ENCODE results near the gene MUS81. TPM values are rescaled to one million over a fixed set of nuclear protein-coding genes. Genes with fewer than 3 reads are reported as not detected.

Gene MUS81
- total and polyA plus RNA-seq, 9 of the 15 experiments (the other 6 are each of a cell fraction or from before 2014, with no cell fraction given) = 13.4 to 118 (median 53.7) TPM

GRCh38 chr11:65912845-65913244, 52.6 kb downstream of the MUS81 start:
- Histone ChIP-seq H3K9me3 (replicated peaks; ENCODE audit: control insufficient read depth, insufficient read depth, low read depth, low read length) (no peaks in the 10 kb centered on the region), H3K4me1 (replicated peaks in 1 of 2; ENCODE audit: control insufficient read depth in 2 of 2, insufficient read depth in 2 of 2, low read length in 2 of 2) (peaks cover 40 to 51% of the 10 kb centered on the region in 2 experiments), H4K20me1 (replicated peaks; ENCODE audit: control insufficient read depth, insufficient read depth, low read length) (no peaks in the 10 kb centered on the region), H3K27ac (ENCODE audit: extremely low read depth, low read depth, low read length) (peak overlapping the region; percentile 39; the same call in 2 of the 3 replicates), H2AFZ (ENCODE audit: low read depth, low read length) (no peak overlapping the region), H3K4me3 (no peak overlapping the region), H3K27me3 (ENCODE audit: control insufficient read depth in 2 of 2, insufficient read depth in 2 of 2, low read length in 2 of 2) (no peaks in the 10 kb centered on the region), H3K9ac (ENCODE audit: insufficient read depth in 1 of 2, low read depth in 2 of 2, low read length in 2 of 2) (peak overlapping the region; percentile 18 to 60; a peak in 2 of 4 replicates), H3K9me1 (ENCODE audit: control insufficient read depth, insufficient read depth, low read length) (no peaks in the 10 kb centered on the region), H3K4me2 (ENCODE audit: insufficient read depth, low read length) (no peak overlapping the region), H3K79me2 (ENCODE audit: control insufficient read depth, insufficient read depth, low read length) (peaks cover 11% of the 10 kb centered on the region), H3K36me3 (ENCODE audit: control insufficient read depth, insufficient read depth, low read length) (peaks cover 11% of the 10 kb centered on the region; the same call in 1 of the 3 replicates)
- DNase-seq (ENCODE audit: extremely low read depth in 1 of 4, low spot score in 3 of 4) = no peak
- no TSS peak for BruUV-seq (replicated peaks)
- no peak for FAIRE-seq
- in situ Hi-C loops (cut with MboI) = no loop called here
- intact Hi-C loops (cut with micrococcal nuclease) = loop anchor here (2.0 kb wide), 1 partner anchor 24 kb away; the partner anchor contains the start of gene FIBP
- POLR2A ChIA-PET = interaction anchor here (0.6 to 6.0 kb wide), 4 partner anchors 10 to 53 kb away, joined by 3 to 73 read pairs (median 8); partner anchors contain the start of gene FOSL1
- CTCF ChIA-PET (ENCODE audit: low intra/inter-chr PET ratio) = no interaction called here
- peak; percentile 18; the same call in 1 of the 2 replicates for TF ChIP-seq C11orf30 (IDR thresholded peaks at IDR 0.05; ENCODE audit: low read depth)
- no peak for TF ChIP-seq ZFX (CRISPR knock-in tag; IDR thresholded peaks at IDR 0.05)
- TF ChIP-seq TSHZ1 (CRISPR knock-in tag; IDR thresholded peaks at IDR 0.05) = no peak
- no peak for TF ChIP-seq THRB (CRISPR knock-in tag; conservative IDR thresholded peaks at IDR 0.05)
- no peak for TF ChIP-seq USF1 (CRISPR knock-in tag; IDR thresholded peaks at IDR 0.05)
- no peak for TF ChIP-seq ELF4 (CRISPR knock-in tag; IDR thresholded peaks at IDR 0.05)
- TF ChIP-seq MCM7 (IDR thresholded peaks at IDR 0.05) = no peak
- no peak for TF ChIP-seq FOXA3 (CRISPR knock-in tag; conservative IDR thresholded peaks at IDR 0.05 in 1 of 2, IDR thresholded peaks at IDR 0.05 in 1 of 2)
- 65% methylated on average over 4 of the region's 4 CpGs for WGBS (ENCODE audit: insufficient coverage, low coverage, missing lambda C conversion rate)
- no peak for ATAC-seq
